T-helper 1 cell (primary cell): Measurements from ENCODE around the gene ENAH.
A peak's percentile ranks its signal among the peaks of the same experiment; 100 is the strongest.
"Not testable (repeated sequence)": the region's sequence is repeated elsewhere in the genome, so short reads cannot be mapped to it uniquely, and the experiment has no call there.

Experiments
- DNase-seq, 5 donors: peaks; one replicate each; pipeline ENCODE4 v3.0.0-alpha.2; 2012 to 2020

Gene ENAH

GRCh38 chr1:225485226-225485625 is 167.7 kb downstream of the ENAH start:
- DNase-seq: no peak

- DNase-seq: no peak
These were observed 168.2 kb downstream of the ENAH start for GRCh38 chr1:225484657-225485214.

GRCh38 chr1:225483818-225484656 is 168.9 kb downstream of the ENAH start:
- DNase-seq: no peak

GRCh38 chr1:225482421-225482950 is 170.4 kb downstream of the ENAH start:
- DNase-seq: no peak

GRCh38 chr1:225481738-225482137 is 171.2 kb downstream of the ENAH start:
- no peak for DNase-seq

- DNase-seq: peak in 1 of 5 donors; percentile 42
These were observed 172.0 kb downstream of the ENAH start for GRCh38 chr1:225480825-225481434.

GRCh38 chr1:225479996-225480720 is 172.8 kb downstream of the ENAH start:
- DNase-seq: no peak

GRCh38 chr1:225479341-225479740 is 173.6 kb downstream of the ENAH start:
- no peak for DNase-seq

- DNase-seq: no peak
These were observed 175.5 kb downstream of the ENAH start for GRCh38 chr1:225477296-225477911.

GRCh38 chr1:225476538-225476988 is 176.4 kb downstream of the ENAH start:
- DNase-seq: no peak

- DNase-seq: no peak
These were observed 176.8 kb downstream of the ENAH start for GRCh38 chr1:225476100-225476511.

- DNase-seq: peak; percentile 28 to 68 (median 61)
These were observed 177.7 kb downstream of the ENAH start for GRCh38 chr1:225474986-225475820.

GRCh38 chr1:225474439-225474985 is 178.4 kb downstream of the ENAH start:
- DNase-seq: no peak

GRCh38 chr1:225473676-225474438 is 179.1 kb downstream of the ENAH start:
- not testable (repeated sequence) for DNase-seq

- peak in 1 of 5 donors; percentile 34 for DNase-seq
These were observed 179.7 kb downstream of the ENAH start for GRCh38 chr1:225473266-225473665.

GRCh38 chr1:225471453-225472301 is 181.2 kb downstream of the ENAH start:
- DNase-seq: no peak

GRCh38 chr1:225471109-225471452 is 181.8 kb downstream of the ENAH start:
- DNase-seq: no peak

GRCh38 chr1:225470211-225471108 is 182.5 kb downstream of the ENAH start:
- DNase-seq: no peak
